ENCODE data around the gene C12orf60. TPM values are rescaled to one million over a fixed set of nuclear protein-coding genes. Genes with fewer than 3 reads are reported as not detected.

The C12orf60 gene
- total RNA-seq, 1 experiment from 2014 or later: 1.8 TPM

- CTCF ChIA-PET: interaction anchor here (1.2 to 1.9 kb wide), 2 partner anchors 18 to 167 kb away, joined by 3 to 10 read pairs; no protein-coding TSS in a partner anchor
- TF ChIP-seq NFYB (CRISPR knock-in tag; conservative IDR thresholded peaks at IDR 0.05; ENCODE audit: low read depth) (peak; percentile 70), ATF2 (CRISPR knock-in tag; IDR thresholded peaks at IDR 0.05; ENCODE audit: borderline replicate concordance, low read depth) (no peak)
- ATAC-seq (peak; percentile 91), DNase-seq (ENCODE audit: low spot score) (no peak)
- Mint-ChIP-seq H3K4me1 (peaks cover 4% of the 10 kb centered on the region), H3K27ac (no peak overlapping the region), H3K9me3 (peaks cover 4% of the 10 kb centered on the region; the same call in 1 of the 2 replicates), H3K27me3 (ENCODE audit: low read depth) (no peaks in the 10 kb centered on the region), H3K36me3 (no peaks in the 10 kb centered on the region), H3K4me3 (no peak overlapping the region)
- POLR2A ChIA-PET: interaction anchor here (0.8 kb wide), 1 partner anchor 26 kb away, joined by 3 read pairs; the partner anchor contains the start of genes C12orf60 and WBP11
Observed at GRCh38 chr12:14828892-14829291, 25.4 kb downstream of the C12orf60 start.

- Mint-ChIP-seq H3K4me3 (no peak overlapping the region), H3K27me3 (ENCODE audit: low read depth) (no peaks in the 10 kb centered on the region), H3K27ac (no peak overlapping the region), H3K4me1 (no peaks in the 10 kb centered on the region), H3K9me3 (peaks cover 4% of the 10 kb centered on the region; the same call in 1 of the 2 replicates), H3K36me3 (no peaks in the 10 kb centered on the region)
- TF ChIP-seq MXD4 (CRISPR knock-in tag; IDR thresholded peaks at IDR 0.05; ENCODE audit: borderline replicate concordance) (no peak), ZNF425 (CRISPR knock-in tag; conservative IDR thresholded peaks at IDR 0.05) (no peak), ATF2 (CRISPR knock-in tag; IDR thresholded peaks at IDR 0.05; ENCODE audit: borderline replicate concordance, low read depth) (no peak), MYBL2 (CRISPR knock-in tag; IDR thresholded peaks at IDR 0.05) (no peak), SMAD3 (CRISPR knock-in tag; IDR thresholded peaks at IDR 0.05; ENCODE audit: borderline replicate concordance) (no peak), CREM (CRISPR knock-in tag; IDR thresholded peaks at IDR 0.05) (no peak), E2F1 (CRISPR knock-in tag; IDR thresholded peaks at IDR 0.05) (no peak), EMX1 (CRISPR knock-in tag; IDR thresholded peaks at IDR 0.05) (no peak), JAZF1 (CRISPR knock-in tag; IDR thresholded peaks at IDR 0.05) (no peak), ESRRA (CRISPR knock-in tag; IDR thresholded peaks at IDR 0.05; ENCODE audit: borderline replicate concordance) (no peak), ZNF281 (CRISPR knock-in tag; IDR thresholded peaks at IDR 0.05) (no peak), ZNF416 (CRISPR knock-in tag; IDR thresholded peaks at IDR 0.05) (no peak), ZBTB21 (CRISPR knock-in tag; IDR thresholded peaks at IDR 0.05; ENCODE audit: borderline replicate concordance) (no peak), SOX15 (CRISPR knock-in tag; IDR thresholded peaks at IDR 0.05) (no peak), TEAD1 (CRISPR knock-in tag; IDR thresholded peaks at IDR 0.05) (no peak), PRDM15 (CRISPR knock-in tag; IDR thresholded peaks at IDR 0.05) (no peak)
- ChIA-PET POLR2A (no interaction called here), CTCF (interaction anchor here (0.5 kb wide), 1 partner anchor 118 kb away, joined by 3 read pairs; no protein-coding TSS in a partner anchor)
- no peak for ATAC-seq
- DNase-seq (ENCODE audit: low spot score): no peak
Observed at GRCh38 chr12:14833336-14833735, 29.9 kb downstream of the C12orf60 start.
